Renal cortex interstitium (tissue), 11 donors: ENCODE measurements around the gene PSENEN. TPM values are rescaled to one million over a fixed set of nuclear protein-coding genes. Genes with fewer than 3 reads are reported as not detected.

Experiments
- DNase-seq, 11 donors: peaks; one replicate each; pipeline ENCODE4 v3.0.0-alpha.2; 2013; ENCODE audit warnings: low read depth in 9 of 11, low spot score in 4 of 11; ENCODE audit errors: extremely low read depth in 1 of 11
- polyA plus RNA-seq, 3 donors: library from polyadenylated mRNA; unstranded; fragments of 120-200 nt; gene quantifications; one replicate each; pipeline ENCODE4 v1.2.1, GENCODE V29; 2013; ENCODE audit not compliant: insufficient read length in 3 of 3

The PSENEN gene
- polyA plus RNA-seq, 3 donors, result 59.6 to 66.5 (median 65.4) TPM

GRCh38 chr19:35740423-35741202 lies 4.8 kb upstream of the PSENEN start:
- peak in 10 of 11 donors; percentile 89 to 97 (median 96) for DNase-seq

GRCh38 chr19:35741203-35741515 lies 4.3 kb upstream of the PSENEN start:
- DNase-seq, result no peak

DNA sequence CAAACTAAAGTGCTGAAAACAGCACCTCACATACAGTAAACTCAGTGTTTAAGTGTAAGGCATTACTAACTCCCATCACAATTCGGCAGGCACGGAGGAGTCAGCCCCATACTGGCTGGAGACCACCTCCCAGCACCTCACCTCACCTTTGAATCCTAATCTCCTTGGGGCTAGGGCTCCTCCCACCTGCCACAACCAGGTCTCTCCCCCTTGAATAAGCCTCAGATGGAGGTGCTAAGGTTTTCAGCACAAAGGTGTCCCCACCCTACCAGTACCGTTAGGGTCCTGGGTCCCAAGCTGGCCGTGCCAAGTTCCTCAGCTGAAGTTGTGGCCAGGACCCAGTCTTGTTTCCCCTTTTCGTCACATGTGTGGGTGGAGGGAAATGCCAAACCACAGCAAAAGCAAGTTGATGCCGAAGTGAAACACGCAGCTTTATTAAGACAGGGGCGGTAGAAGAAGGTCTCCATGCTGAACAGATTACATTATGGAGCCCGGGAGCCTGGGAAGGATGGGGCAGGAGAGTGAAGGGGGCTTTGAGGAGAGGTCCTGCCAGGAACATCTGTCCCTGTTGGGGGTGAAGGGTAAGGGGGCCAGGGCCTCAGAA lies 3.2 kb upstream of the PSENEN start, which contains the start of gene IGFLR1:
Gene IGFLR1 (minus strand): TSS at position 332 of the 604 bp plus-strand sequence. CDS start 1,272 bp downstream, outside the sequence.
- no peak for DNase-seq

GRCh38 chr19:35743640-35744429 lies 1.6 kb upstream of the PSENEN start:
- DNase-seq, result no peak

- peak in 10 of 11 donors; percentile 83 to 97 (median 92) for DNase-seq
Measured at GRCh38 chr19:35744430-35745327, 772 bp upstream of the PSENEN start.

- DNase-seq, result no peak
Measured at GRCh38 chr19:35746087-35746462, 624 bp downstream of the PSENEN start.

DNA sequence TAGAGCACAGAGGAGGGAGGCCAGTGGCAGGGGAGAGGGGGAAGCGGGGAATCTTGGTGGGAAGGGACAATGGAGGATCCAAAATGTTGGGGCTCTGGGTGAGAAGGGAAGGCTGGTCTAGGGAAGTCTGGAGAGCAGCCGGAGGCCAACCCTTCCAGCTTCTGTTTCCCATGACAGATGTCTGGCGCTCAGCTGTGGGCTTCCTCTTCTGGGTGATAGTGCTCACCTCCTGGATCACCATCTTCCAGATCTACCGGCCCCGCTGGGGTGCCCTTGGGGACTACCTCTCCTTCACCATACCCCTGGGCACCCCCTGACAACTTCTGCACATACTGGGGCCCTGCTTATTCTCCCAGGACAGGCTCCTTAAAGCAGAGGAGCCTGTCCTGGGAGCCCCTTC lies 1.1 kb downstream of the PSENEN start:
- DNase-seq, result no peak

GRCh38 chr19:35748106-35749020 lies 2.9 kb downstream of the PSENEN start, which contains the start of gene LIN37:
Gene LIN37, plus strand, starts transcription at chr19:35748576. Its CDS starts 149 bp downstream, at chr19:35748725.
- DNase-seq, result peak; percentile 98 to 100 (median 99)

- no peak for DNase-seq
Measured at GRCh38 chr19:35750167-35750566, 4.7 kb downstream of the PSENEN start.

DNA sequence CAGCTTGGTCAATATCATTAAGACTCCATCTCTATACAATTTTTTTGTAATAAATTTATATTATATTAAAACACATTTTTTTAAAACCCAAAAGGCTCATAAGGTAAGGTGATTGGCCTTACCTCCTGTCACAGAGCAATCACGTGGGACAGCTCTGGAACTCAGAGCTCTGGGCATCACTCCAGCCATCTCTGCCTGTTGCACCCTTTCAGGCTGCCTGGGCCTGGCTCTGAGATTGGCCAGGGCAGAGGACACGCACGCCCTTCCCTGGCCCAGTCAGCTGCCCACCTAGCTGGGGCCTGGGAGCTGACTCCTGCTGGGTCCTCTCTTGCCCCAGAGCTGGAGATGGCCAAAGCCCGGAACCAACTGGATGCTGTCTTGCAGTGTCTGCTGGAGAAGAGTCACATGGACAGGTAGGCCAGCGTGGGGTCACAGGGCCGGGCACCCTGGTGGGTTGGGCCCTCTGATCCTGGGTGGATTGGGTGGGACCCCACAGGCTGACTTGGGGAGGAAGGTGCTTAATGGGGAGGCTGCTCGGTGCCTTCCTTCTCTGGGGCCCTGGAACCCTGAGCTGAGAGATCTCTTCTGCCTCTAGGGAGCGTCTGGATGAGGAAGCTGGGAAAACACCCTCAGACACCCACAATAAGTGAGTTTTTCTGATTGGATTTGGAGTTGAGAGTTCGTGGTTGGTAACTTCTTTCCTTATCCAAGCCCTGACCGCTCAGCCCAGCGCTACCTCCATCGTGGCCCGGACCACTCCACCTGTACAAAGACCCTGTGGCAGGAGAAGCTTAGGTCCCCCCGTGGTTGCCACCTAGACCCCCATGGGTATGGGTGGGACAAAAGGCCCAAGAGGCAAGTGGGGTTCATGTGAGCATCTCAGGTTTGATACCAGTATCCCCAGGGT lies 6.6 kb downstream of the PSENEN start:
- DNase-seq, result no peak

DNA sequence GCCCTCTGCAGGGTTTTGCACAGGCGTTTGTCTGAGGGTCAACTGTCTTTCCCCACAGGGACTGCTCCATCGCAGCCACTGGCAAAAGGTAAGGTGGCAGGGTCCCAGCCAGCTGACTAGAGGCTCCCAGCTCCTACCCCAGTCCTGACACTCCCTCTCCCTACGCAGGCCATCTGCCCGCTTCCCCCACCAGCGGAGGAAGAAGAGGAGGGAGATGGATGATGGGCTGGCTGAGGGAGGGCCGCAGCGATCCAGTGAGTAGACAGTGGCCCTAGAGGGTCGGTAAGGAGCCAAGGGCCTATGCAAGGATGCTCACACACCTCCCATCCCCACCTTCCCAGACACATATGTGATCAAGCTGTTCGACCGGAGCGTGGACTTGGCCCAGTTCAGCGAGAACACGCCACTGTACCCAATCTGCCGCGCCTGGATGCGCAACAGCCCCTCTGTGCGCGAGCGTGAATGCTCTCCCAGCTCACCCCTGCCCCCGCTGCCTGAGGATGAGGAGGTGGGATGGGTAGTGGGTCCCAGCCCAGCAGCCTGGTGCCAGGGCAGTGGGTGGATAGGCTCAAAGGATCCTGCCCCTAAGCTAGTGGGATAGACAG lies 7.4 kb downstream of the PSENEN start:
- DNase-seq, result no peak

GRCh38 chr19:35753634-35754369 lies 8.4 kb downstream of the PSENEN start:
- DNase-seq, result no peak

- no peak for DNase-seq
Measured at GRCh38 chr19:35754370-35755130, 9.1 kb downstream of the PSENEN start.

- DNase-seq, result no peak
Measured at GRCh38 chr19:35755131-35755549, 9.7 kb downstream of the PSENEN start.
